Osteocyte (in vitro differentiated cells): Measurements from ENCODE around the gene CD84. TPM values are rescaled to one million over a fixed set of nuclear protein-coding genes. Genes with fewer than 3 reads are reported as not detected.

Experiments
- DNase-seq: peaks from one replicate; pipeline ENCODE4 v3.0.0; 2021; ENCODE audit warnings: mixed read lengths; ENCODE audit not compliant: unreplicated experiment; ENCODE audit errors: extremely low spot score
- H3K27ac Mint-ChIP-seq: one replicate; pipeline ENCODE4 v1.8.0; 2021; ENCODE audit warnings: mild to moderate bottlenecking, mixed read lengths; ENCODE audit not compliant: unreplicated experiment
- H3K27me3 Mint-ChIP-seq: one replicate; pipeline ENCODE4 v1.8.0; 2021; ENCODE audit warnings: mixed read lengths; ENCODE audit not compliant: unreplicated experiment
- H3K36me3 Mint-ChIP-seq: one replicate; pipeline ENCODE4 v1.8.0; 2021; ENCODE audit warnings: mixed read lengths; ENCODE audit not compliant: unreplicated experiment
- H3K4me1 Mint-ChIP-seq: one replicate; pipeline ENCODE4 v1.8.0; 2021; ENCODE audit warnings: mixed read lengths; ENCODE audit not compliant: unreplicated experiment
- H3K4me3 Mint-ChIP-seq: one replicate; pipeline ENCODE4 v1.8.0; 2021; ENCODE audit warnings: mild to moderate bottlenecking, moderate library complexity, mixed read lengths; ENCODE audit not compliant: unreplicated experiment
- H3K9me3 Mint-ChIP-seq: one replicate; pipeline ENCODE4 v1.8.0; 2021; ENCODE audit warnings: mixed read lengths; ENCODE audit not compliant: unreplicated experiment
- CTCF ChIP-seq: fragments of 200-600 bp; sonication (generic); IDR thresholded peaks from 2 replicates; pipeline ENCODE4 v1.5.0; 2021; ENCODE audit warnings: antibody characterized with exemption, mild to moderate bottlenecking, moderate library complexity
- total RNA-seq: library from RNA; stranded (reverse); gene quantifications from 2 replicates; pipeline ENCODE4 v1.2.1, GENCODE V29; 2021

Gene CD84
- total RNA-seq, 1 donor from 2014 or later: not detected

GRCh38 chr1:160608514-160608913, 29.2 kb upstream of the CD84 start:
- no peak for DNase-seq
- Mint-ChIP-seq H3K4me3 (no peak overlapping the region), H3K27ac (no peak overlapping the region), H3K9me3 (no peaks in the 10 kb centered on the region), H3K27me3 (peaks cover 35% of the 10 kb centered on the region), H3K36me3 (no peaks in the 10 kb centered on the region), H3K4me1 (no peaks in the 10 kb centered on the region)
- no peak for TF ChIP-seq CTCF

GRCh38 chr1:160608057-160608456, 28.8 kb upstream of the CD84 start:
- DNase-seq: no peak
- Mint-ChIP-seq H3K9me3 (no peaks in the 10 kb centered on the region), H3K27me3 (peaks cover 31% of the 10 kb centered on the region), H3K4me1 (no peaks in the 10 kb centered on the region), H3K4me3 (no peak overlapping the region), H3K27ac (no peak overlapping the region), H3K36me3 (no peaks in the 10 kb centered on the region)
- no peak for TF ChIP-seq CTCF

GRCh38 chr1:160607672-160608032, 28.4 kb upstream of the CD84 start:
- no peaks in the 10 kb centered on the region for H3K9me3 Mint-ChIP-seq
- no peak for TF ChIP-seq CTCF
- no peaks in the 10 kb centered on the region for H3K4me1 Mint-ChIP-seq
- peaks cover 28% of the 10 kb centered on the region for H3K27me3 Mint-ChIP-seq
- no peak overlapping the region for H3K4me3 Mint-ChIP-seq
- no peaks in the 10 kb centered on the region for H3K36me3 Mint-ChIP-seq
- H3K27ac Mint-ChIP-seq: no peak overlapping the region
- no peak for DNase-seq

GRCh38 chr1:160607011-160607671, 27.8 kb upstream of the CD84 start:
- Mint-ChIP-seq H3K4me1 (no peaks in the 10 kb centered on the region), H3K4me3 (no peak overlapping the region), H3K27me3 (peaks cover 28% of the 10 kb centered on the region), H3K27ac (no peak overlapping the region), H3K9me3 (no peaks in the 10 kb centered on the region), H3K36me3 (no peaks in the 10 kb centered on the region)
- TF ChIP-seq CTCF: peak; percentile 70
- DNase-seq: no peak

GRCh38 chr1:160606611-160607010, 27.3 kb upstream of the CD84 start:
- H3K36me3 Mint-ChIP-seq: no peaks in the 10 kb centered on the region
- no peak for DNase-seq
- H3K4me3 Mint-ChIP-seq: no peak overlapping the region
- TF ChIP-seq CTCF: no peak
- no peak overlapping the region for H3K27ac Mint-ChIP-seq
- no peaks in the 10 kb centered on the region for H3K4me1 Mint-ChIP-seq
- H3K9me3 Mint-ChIP-seq: peaks cover 3% of the 10 kb centered on the region
- peaks cover 30% of the 10 kb centered on the region for H3K27me3 Mint-ChIP-seq
